PC-3 (cell line): ENCODE data around the gene PPP1R17. TPM values are rescaled to one million over a fixed set of nuclear protein-coding genes. Genes with fewer than 3 reads are reported as not detected.

Experiments
- total RNA-seq: library from RNA; depleted of rRNA; stranded (reverse); fragments of >200 nt; gene quantifications from 2 replicates; pipeline ENCODE4 v1.2.3, GENCODE V29; 2014; rRNA removed

PPP1R17 gene
- total RNA-seq, 1 experiment from 2014 or later = not detected

Other genes with a start within 250 kb of the PPP1R17 start
- not detected in 2 replicates for gene ITPRID1, start 173.1 kb upstream of the PPP1R17 start, total RNA-seq